H1 (cell line): ENCODE measurements around the gene SLC4A8. TPM values are rescaled to one million over a fixed set of nuclear protein-coding genes. Genes with fewer than 3 reads are reported as not detected.

Experiments used
- CBX8 ChIP-seq: fragments of 300-800, 300-1000 bp; sonication (generic); IDR thresholded peaks from 2 replicates; pipeline ENCODE4 v1.7.1; 2016; ENCODE audit warnings: low read depth, low read length, borderline replicate concordance
- HDAC2 ChIP-seq, 2 experiments: fragments of 300-600 bp in 1 of 2; sonication (generic) in 1 of 2; IDR thresholded peaks; 2 replicates each; pipeline ENCODE4 v1.6.1; 2011 to 2012; ENCODE audit warnings: low read depth in 2 of 2, low read length in 2 of 2, mild to moderate bottlenecking in 2 of 2, moderate library complexity in 2 of 2, borderline replicate concordance in 1 of 2, inconsistent platforms in 1 of 2
- JUN ChIP-seq: IDR thresholded peaks from 2 replicates; pipeline ENCODE4 v1.6.1; 2011; ENCODE audit warnings: low read depth, mild to moderate bottlenecking, improper control_type of control experiment, low read length
- RNF2 ChIP-seq: fragments of 200-900, 300-1000 bp; sonication (generic); IDR thresholded peaks from 2 replicates; pipeline ENCODE4 v1.7.1; 2016; ENCODE audit warnings: borderline replicate concordance, low read depth, mild to moderate bottlenecking, antibody characterized with exemption, low read length; ENCODE audit not compliant: poor library complexity, severe bottlenecking; ENCODE audit errors: missing control alignments
- RXRA ChIP-seq: IDR thresholded peaks from 2 replicates; pipeline ENCODE4 v1.6.1; 2011; ENCODE audit warnings: low read depth, mild to moderate bottlenecking, low read length, moderate library complexity; ENCODE audit not compliant: insufficient read depth
- polyA plus RNA-seq, 7 experiments: library from polyadenylated mRNA; depleted of rRNA in 3 of 7; stranded (reverse) in 5 of 7; unstranded in 2 of 7; fragments of >200 nt in 5 of 7; fragments of 200-250 nt in 2 of 7; gene quantifications; 1 replicate in 5 of 7; 2 replicates in 1 of 7; 4 replicates in 1 of 7; pipeline versions ENCODE4 v1.2.1 to v1.2.3, GENCODE V29; 2011 to 2013; ENCODE audit warnings: missing spikeins in 2 of 7, mixed read lengths in 2 of 7
- total RNA-seq: library from RNA; stranded (reverse); fragmentation: NEBNext Ultra II Directional; extraction: Animal tissue kit (Norgen Biotek cat#: 25700); gene quantifications from 2 replicates; pipeline ENCODE4 v1.2.1, GENCODE V29; 2021

The SLC4A8 gene
- total and polyA plus RNA-seq, 2 of the 8 experiments (the other 6 are each of a cell fraction or from before 2014, with no cell fraction given), result 11.2 to 13.4 TPM

- TF ChIP-seq RXRA (no peak), CBX8 (no peak), HDAC2 (IDR thresholded peaks at IDR 0.05; ENCODE audit: borderline replicate concordance in 1 of 2, low read depth in 2 of 2, low read length in 2 of 2) (no peak), RNF2 (no peak), JUN (no peak)
These were observed 3.6 kb downstream of the SLC4A8 start (continued) for GRCh38 chr12:51428256-51428655.
